ENCODE results near the gene E4F1.

- TF ChIP-seq POLR2A (IDR thresholded peaks at IDR 0.05; ENCODE audit: low read length) = no peak
- TF ChIP-seq GATA1 (IDR thresholded peaks at IDR 0.05; ENCODE audit: low read depth, low read length) = no peak
These were observed 23.0 kb downstream of the E4F1 start for GRCh38 chr16:2246301-2246885.
